GM23338 (cell line): ENCODE results near the gene TMEM256. TPM values are rescaled to one million over a fixed set of nuclear protein-coding genes. Genes with fewer than 3 reads are reported as not detected.

Experiments
- ATAC-seq: fragments of 200-7000 bp; cut with Tn5 transposase; 3 replicates; pipeline ENCODE4 v1.9.1; 2020
- DNase-seq: peaks from one replicate; pipeline ENCODE4 v3.0.0-alpha.2; 2015; ENCODE audit warnings: low spot score
- H2AFZ ChIP-seq: fragments of 200-600 bp; sonication (generic); 2 replicates; pipeline ENCODE4 v1.8.0; 2016; ENCODE audit warnings: antibody characterized with exemption, mild to moderate bottlenecking, moderate library complexity
- H3F3A ChIP-seq: fragments of 200-600 bp; sonication (generic); replicated peaks from 2 replicates; pipeline ENCODE4 v1.8.0; 2017; ENCODE audit warnings: antibody characterized with exemption, mixed run types, low read depth
- H3K27ac ChIP-seq: fragments of 200-600 bp; sonication (generic); 2 replicates; pipeline ENCODE4 v1.6.1; 2016; ENCODE audit warnings: low read depth
- H3K27me3 ChIP-seq: fragments of 200-600 bp; sonication (generic); 2 replicates; pipeline ENCODE4 v1.8.0; 2016; ENCODE audit warnings: mild to moderate bottlenecking, mixed run types, moderate library complexity; ENCODE audit not compliant: insufficient read depth
- H3K36me3 ChIP-seq: fragments of 200-600 bp; sonication (generic); 2 replicates; pipeline ENCODE4 v1.8.0; 2016; ENCODE audit warnings: mild to moderate bottlenecking; ENCODE audit not compliant: insufficient read depth
- H3K4me1 ChIP-seq: fragments of 200-600 bp; sonication (generic); 2 replicates; pipeline ENCODE4 v1.8.0; 2016; ENCODE audit warnings: mild to moderate bottlenecking, moderate library complexity; ENCODE audit not compliant: insufficient read depth
- H3K4me2 ChIP-seq: fragments of 200-600 bp; sonication (generic); 2 replicates; pipeline ENCODE4 v1.7.1; 2017; ENCODE audit warnings: mixed run types
- H3K4me3 ChIP-seq: fragments of 200-600 bp; sonication (generic); 2 replicates; pipeline ENCODE4 v1.6.1; 2016; ENCODE audit warnings: mixed run types
- H3K79me2 ChIP-seq: fragments of 200-600 bp; sonication (generic); replicated peaks from 2 replicates; pipeline ENCODE4 v1.8.0; 2017; ENCODE audit warnings: mild to moderate bottlenecking; ENCODE audit not compliant: insufficient read depth
- H3K9me2 ChIP-seq: fragments of 200-600 bp; sonication (generic); 2 replicates; pipeline ENCODE4 v1.8.0; 2017; ENCODE audit not compliant: insufficient read depth
- H4K20me1 ChIP-seq: fragments of 200-600 bp; sonication (generic); replicated peaks from 2 replicates; pipeline ENCODE4 v1.8.0; 2017; ENCODE audit warnings: mild to moderate bottlenecking; ENCODE audit not compliant: insufficient read depth
- H3K27ac Mint-ChIP-seq: 2 replicates; pipeline ENCODE4 v1.8.0; 2020; ENCODE audit warnings: inconsistent platforms, mild to moderate bottlenecking, moderate library complexity, mixed read lengths
- H3K27me3 Mint-ChIP-seq: 3 replicates; pipeline ENCODE4 v1.8.0; 2022; ENCODE audit warnings: low read depth, mild to moderate bottlenecking, moderate library complexity, mixed read lengths, inconsistent platforms; ENCODE audit not compliant: insufficient read depth, poor library complexity
- H3K36me3 Mint-ChIP-seq: 3 replicates; pipeline ENCODE4 v1.8.0; 2021; ENCODE audit warnings: low read depth, mild to moderate bottlenecking, inconsistent platforms, moderate library complexity, mixed read lengths
- H3K4me1 Mint-ChIP-seq: 3 replicates; pipeline ENCODE4 v1.8.0; 2020; ENCODE audit warnings: mild to moderate bottlenecking, inconsistent platforms, mixed read lengths
- H3K4me3 Mint-ChIP-seq: 3 replicates; pipeline ENCODE4 v1.8.0; 2021; ENCODE audit warnings: moderate library complexity, mild to moderate bottlenecking, inconsistent platforms, mixed read lengths
- H3K9me3 Mint-ChIP-seq: 3 replicates; pipeline ENCODE4 v1.8.0; 2020; ENCODE audit warnings: moderate library complexity, mild to moderate bottlenecking, inconsistent platforms, mixed read lengths
- CREB1 ChIP-seq: fragments of 250-450 bp; sonication (Bioruptor Pico); IDR thresholded peaks from 2 replicates; pipeline ENCODE4 v1.5.0; 2020; ENCODE audit warnings: low read depth, mild to moderate bottlenecking, moderate library complexity
- CTCF ChIP-seq, 2 experiments: fragments of 200-600 bp in 1 of 2; sonication (generic) in 1 of 2; conservative IDR thresholded peaks; 2 replicates each; pipeline versions ENCODE4 v1.5.1 to v1.6.1; 2016 to 2017; ENCODE audit warnings: antibody characterized with exemption in 2 of 2, low read depth in 2 of 2, mild to moderate bottlenecking in 2 of 2, moderate library complexity in 1 of 2
- ETS1 ChIP-seq: IDR thresholded peaks from 2 replicates; pipeline ENCODE4 v1.6.1; 2016; ENCODE audit warnings: antibody characterized with exemption
- EZH2 ChIP-seq: fragments of 200-600 bp; sonication (generic); IDR thresholded peaks from one replicate; pipeline ENCODE4 v1.8.0; 2017; ENCODE audit warnings: antibody characterized with exemption, mild to moderate bottlenecking, low read depth; ENCODE audit not compliant: unreplicated experiment
- JUNB ChIP-seq: IDR thresholded peaks from one replicate; pipeline ENCODE4 v1.6.1; 2016; ENCODE audit warnings: antibody characterized with exemption; ENCODE audit not compliant: unreplicated experiment
- NANOG ChIP-seq: IDR thresholded peaks from 2 replicates; pipeline ENCODE4 v1.6.1; 2016; ENCODE audit warnings: antibody characterized with exemption, borderline replicate concordance
- POLR2AphosphoS5 ChIP-seq: IDR thresholded peaks from 2 replicates; pipeline ENCODE4 v1.6.1; 2016; ENCODE audit warnings: antibody characterized with exemption, low read depth
- ZNF114 ChIP-seq: fragments of 250-450 bp; sonication (Bioruptor Pico); IDR thresholded peaks from 2 replicates; pipeline ENCODE4 v1.5.0; 2020; ENCODE audit warnings: mild to moderate bottlenecking, moderate library complexity
- ZNF331 ChIP-seq: fragments of 250-450 bp; sonication (Bioruptor Pico); IDR thresholded peaks from 2 replicates; pipeline ENCODE4 v1.5.0; 2020; ENCODE audit warnings: low read depth, mild to moderate bottlenecking, moderate library complexity
- long read RNA-seq: library from polyadenylated mRNA; unstranded; transcript quantifications from one replicate; pipeline ENCODE4 v2.0.0, GENCODE V29; 2020; ENCODE audit not compliant: unreplicated experiment
- polyA plus RNA-seq: library from polyadenylated mRNA; unstranded; fragments of >200 nt; fragmentation: Nextera tagmentation; extraction: Ambion mirVana; gene quantifications from 2 replicates; pipeline ENCODE4 v1.2.1, GENCODE V29; 2016
- total RNA-seq: library from RNA; depleted of rRNA; stranded (reverse); fragments of >200 nt; shearing (Covaris generic); gene quantifications from 2 replicates; pipeline ENCODE4 v1.2.3, GENCODE V29; 2014; rRNA removed
- TF ChIP-seq, protein P1 (sequence below): fragments of 250-450 bp; sonication (Bioruptor Pico); IDR thresholded peaks from 2 replicates; pipeline ENCODE4 v1.5.0; 2020; ENCODE audit warnings: mild to moderate bottlenecking, moderate library complexity

The TMEM256 gene
- total RNA-seq (127 and 138 TPM in 2 replicates), polyA plus RNA-seq (197 and 227 TPM in 2 replicates)
- long read RNA-seq, transcript TMEM256-201 (4 exons, 486 nt): major isoform, 89 of 98 reads
- long read RNA-seq, partial matches to known transcripts: 0 of 98 reads
- long read RNA-seq, other reads (novel, unspliced or antisense): 9 of 98 reads

DNA sequence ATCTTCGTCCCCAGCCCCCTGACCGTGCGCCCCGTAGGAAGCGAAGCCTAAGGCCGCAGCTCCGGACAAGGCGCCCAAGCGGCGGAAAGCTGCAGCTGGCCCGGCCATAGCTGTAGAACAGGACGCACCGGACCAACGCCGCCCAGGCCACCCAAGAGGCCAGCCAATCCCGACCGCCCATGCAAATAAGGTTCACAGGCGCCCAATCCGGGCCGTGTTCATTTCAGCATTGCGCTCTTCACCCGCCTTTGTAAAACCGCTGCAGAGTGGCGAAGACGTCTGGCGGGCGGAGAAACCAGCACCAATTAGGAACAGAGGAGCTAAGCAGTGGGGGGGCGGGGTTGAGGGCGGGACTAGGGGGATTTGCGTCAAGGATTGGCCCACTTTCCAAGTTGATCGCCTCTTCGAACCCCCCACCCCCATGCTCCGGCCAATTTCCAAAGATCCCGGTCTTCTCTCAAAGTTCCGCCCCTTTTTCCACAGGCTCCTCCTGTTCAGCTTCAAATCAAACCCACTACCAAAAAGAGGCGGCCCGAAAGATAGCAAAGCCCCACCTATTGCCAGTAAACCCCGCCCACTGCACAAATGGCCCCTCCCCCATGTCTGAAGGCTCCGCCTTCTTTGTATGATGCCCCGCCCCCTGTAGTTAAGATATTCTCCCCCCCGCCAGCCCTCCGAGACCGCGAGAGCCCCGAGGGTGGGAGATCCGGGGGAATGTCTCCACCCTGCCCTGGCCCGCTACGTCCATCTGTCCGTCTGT, at the start of gene TMEM256:
Gene TMEM256 (minus strand): TSS at position 121 of the 760 bp plus-strand sequence. CDS start 13 bp downstream, at position 108.
- peaks cover 12% of the 10 kb centered on the region for H4K20me1 ChIP-seq
- Mint-ChIP-seq H3K4me1 (peaks cover 27% of the 10 kb centered on the region), H3K9me3 (no peaks in the 10 kb centered on the region), H3K27me3 (peaks cover 11% of the 10 kb centered on the region), H3K4me3 (peak within 1 kb of the TSS; percentile 88), H3K27ac (peak within 1 kb of the TSS; percentile 93), H3K36me3 (peaks cover 12% of the 10 kb centered on the region; the same call in 2 of the 3 replicates)
- peak; percentile 100 for DNase-seq
- H3K9me2 ChIP-seq: no peaks in the 10 kb centered on the region
- peaks cover 27% of the 10 kb centered on the region for H3F3A ChIP-seq
- H3K4me2 ChIP-seq: peak within 1 kb of the TSS; percentile 99
- no peak for TF ChIP-seq ZNF331 (CRISPR knock-in tag)
- TF ChIP-seq EZH2: no peak
- TF ChIP-seq NANOG: no peak
- TF ChIP-seq ZNF114 (CRISPR knock-in tag): no peak
- TF ChIP-seq POLR2AphosphoS5: peak; percentile 92
- peak; percentile 70 for TF ChIP-seq CREB1
- no peak for TF ChIP-seq ETS1
- TF ChIP-seq, protein P1, sequence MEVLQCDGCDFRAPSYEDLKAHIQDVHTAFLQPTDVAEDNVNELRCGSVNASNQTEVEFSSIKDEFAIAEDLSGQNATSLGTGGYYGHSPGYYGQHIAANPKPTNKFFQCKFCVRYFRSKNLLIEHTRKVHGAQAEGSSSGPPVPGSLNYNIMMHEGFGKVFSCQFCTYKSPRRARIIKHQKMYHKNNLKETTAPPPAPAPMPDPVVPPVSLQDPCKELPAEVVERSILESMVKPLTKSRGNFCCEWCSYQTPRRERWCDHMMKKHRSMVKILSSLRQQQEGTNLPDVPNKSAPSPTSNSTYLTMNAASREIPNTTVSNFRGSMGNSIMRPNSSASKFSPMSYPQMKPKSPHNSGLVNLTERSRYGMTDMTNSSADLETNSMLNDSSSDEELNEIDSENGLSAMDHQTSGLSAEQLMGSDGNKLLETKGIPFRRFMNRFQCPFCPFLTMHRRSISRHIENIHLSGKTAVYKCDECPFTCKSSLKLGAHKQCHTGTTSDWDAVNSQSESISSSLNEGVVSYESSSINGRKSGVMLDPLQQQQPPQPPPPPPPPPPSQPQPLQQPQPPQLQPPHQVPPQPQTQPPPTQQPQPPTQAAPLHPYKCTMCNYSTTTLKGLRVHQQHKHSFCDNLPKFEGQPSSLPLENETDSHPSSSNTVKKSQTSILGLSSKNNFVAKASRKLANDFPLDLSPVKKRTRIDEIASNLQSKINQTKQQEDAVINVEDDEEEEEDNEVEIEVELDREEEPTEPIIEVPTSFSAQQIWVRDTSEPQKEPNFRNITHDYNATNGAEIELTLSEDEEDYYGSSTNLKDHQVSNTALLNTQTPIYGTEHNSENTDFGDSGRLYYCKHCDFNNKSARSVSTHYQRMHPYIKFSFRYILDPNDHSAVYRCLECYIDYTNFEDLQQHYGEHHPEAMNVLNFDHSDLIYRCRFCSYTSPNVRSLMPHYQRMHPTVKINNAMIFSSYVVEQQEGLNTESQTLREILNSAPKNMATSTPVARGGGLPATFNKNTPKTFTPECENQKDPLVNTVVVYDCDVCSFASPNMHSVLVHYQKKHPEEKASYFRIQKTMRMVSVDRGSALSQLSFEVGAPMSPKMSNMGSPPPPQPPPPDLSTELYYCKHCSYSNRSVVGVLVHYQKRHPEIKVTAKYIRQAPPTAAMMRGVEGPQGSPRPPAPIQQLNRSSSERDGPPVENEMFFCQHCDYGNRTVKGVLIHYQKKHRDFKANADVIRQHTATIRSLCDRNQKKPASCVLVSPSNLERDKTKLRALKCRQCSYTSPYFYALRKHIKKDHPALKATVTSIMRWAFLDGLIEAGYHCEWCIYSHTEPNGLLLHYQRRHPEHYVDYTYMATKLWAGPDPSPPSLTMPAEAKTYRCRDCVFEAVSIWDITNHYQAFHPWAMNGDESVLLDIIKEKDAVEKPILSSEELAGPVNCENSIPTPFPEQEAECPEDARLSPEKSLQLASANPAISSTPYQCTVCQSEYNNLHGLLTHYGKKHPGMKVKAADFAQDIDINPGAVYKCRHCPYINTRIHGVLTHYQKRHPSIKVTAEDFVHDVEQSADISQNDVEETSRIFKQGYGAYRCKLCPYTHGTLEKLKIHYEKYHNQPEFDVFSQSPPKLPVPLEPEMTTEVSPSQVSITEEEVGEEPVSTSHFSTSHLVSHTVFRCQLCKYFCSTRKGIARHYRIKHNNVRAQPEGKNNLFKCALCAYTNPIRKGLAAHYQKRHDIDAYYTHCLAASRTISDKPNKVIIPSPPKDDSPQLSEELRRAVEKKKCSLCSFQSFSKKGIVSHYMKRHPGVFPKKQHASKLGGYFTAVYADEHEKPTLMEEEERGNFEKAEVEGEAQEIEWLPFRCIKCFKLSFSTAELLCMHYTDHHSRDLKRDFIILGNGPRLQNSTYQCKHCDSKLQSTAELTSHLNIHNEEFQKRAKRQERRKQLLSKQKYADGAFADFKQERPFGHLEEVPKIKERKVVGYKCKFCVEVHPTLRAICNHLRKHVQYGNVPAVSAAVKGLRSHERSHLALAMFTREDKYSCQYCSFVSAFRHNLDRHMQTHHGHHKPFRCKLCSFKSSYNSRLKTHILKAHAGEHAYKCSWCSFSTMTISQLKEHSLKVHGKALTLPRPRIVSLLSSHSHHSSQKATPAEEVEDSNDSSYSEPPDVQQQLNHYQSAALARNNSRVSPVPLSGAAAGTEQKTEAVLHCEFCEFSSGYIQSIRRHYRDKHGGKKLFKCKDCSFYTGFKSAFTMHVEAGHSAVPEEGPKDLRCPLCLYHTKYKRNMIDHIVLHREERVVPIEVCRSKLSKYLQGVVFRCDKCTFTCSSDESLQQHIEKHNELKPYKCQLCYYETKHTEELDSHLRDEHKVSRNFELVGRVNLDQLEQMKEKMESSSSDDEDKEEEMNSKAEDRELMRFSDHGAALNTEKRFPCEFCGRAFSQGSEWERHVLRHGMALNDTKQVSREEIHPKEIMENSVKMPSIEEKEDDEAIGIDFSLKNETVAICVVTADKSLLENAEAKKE: no peak
- TF ChIP-seq CTCF (conservative IDR thresholded peaks at IDR 0.05; ENCODE audit: low read depth in 2 of 2): no peak
- TF ChIP-seq JUNB: no peak
- peaks cover 3% of the 10 kb centered on the region; the same call in 1 of the 2 replicates for H3K36me3 ChIP-seq
- H3K4me1 ChIP-seq: peaks cover 28% of the 10 kb centered on the region
- peaks cover 14% of the 10 kb centered on the region for H3K79me2 ChIP-seq
- ATAC-seq: peak; percentile 83
- H3K4me3 ChIP-seq: peak within 1 kb of the TSS; percentile 90
- H3K27ac ChIP-seq: peak within 1 kb of the TSS; percentile 78; the same call in 1 of the 2 replicates
- H3K27me3 ChIP-seq: no peaks in the 10 kb centered on the region
- no peak within 1 kb of the TSS for H2AFZ ChIP-seq
